GM04504 (cell line): Measurements from ENCODE around the gene NUDT15.
A peak's percentile ranks its signal among the peaks of the same experiment; 100 is the strongest.
"Not testable (repeated sequence)": the region's sequence is repeated elsewhere in the genome, so short reads cannot be mapped to it uniquely, and the experiment has no call there.

ENCODE experiments used
- DNase-seq: peaks from one replicate; pipeline ENCODE4 v3.0.0-alpha.2; 2012; ENCODE audit warnings: low read depth

Gene NUDT15

GRCh38 chr13:48042894-48043293 is 5.4 kb downstream of the NUDT15 start:
- no peak for DNase-seq

DNA sequence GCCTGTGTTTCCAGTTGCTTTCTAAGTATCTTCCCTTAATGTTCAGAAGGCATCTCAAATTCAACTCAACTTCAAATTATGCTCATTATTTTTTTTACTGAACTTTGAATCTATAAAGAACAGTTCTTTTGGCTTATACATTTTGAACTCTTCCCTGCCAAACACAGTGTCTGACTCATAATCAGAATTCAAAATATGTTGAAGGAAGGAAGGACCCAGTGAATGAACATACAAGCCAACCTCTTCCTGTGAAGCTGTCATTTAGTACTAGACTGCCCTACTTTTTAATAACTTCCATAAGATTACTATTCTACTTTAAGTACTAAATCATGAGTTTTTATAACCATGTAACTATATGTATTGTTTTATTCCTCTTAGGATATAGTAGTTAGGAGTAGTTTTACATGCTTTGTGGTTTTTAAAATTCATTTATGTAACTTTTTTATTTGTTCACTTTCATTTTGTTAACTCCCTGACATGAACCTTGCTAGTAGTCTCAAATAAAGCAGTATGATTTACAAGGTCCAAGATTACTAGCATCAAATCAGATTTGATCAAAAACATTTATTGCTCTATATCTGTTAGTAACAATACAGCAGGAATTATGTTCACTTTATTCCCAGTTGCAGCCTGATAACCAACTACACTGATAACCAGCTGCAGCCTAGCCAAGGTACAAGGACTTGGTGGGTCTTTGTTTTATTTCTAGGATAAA is 6.4 kb downstream of the NUDT15 start:
- DNase-seq = peak; percentile 27

GRCh38 chr13:48050550-48050949 is 13.0 kb downstream of the NUDT15 start:
- DNase-seq = no peak

DNA sequence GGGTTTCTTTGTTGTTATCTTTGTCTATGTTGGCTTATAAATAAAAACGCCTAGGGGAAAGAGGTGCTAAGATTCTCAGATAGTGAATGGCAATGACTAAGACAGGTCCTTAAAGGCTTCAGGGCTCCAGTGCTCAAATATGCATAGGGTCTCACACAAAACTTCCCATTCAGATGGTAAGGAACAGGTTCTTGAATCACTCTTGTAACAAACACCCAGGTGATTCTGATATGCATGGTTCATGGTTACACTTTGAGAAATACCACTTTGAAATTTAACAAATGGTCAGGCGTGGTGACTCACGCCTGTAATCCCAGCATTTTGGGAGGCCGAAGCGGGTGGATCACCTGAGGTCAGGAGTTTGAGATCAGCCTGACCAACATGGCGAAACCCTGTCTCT is 17.1 kb downstream of the NUDT15 start:
- DNase-seq = no peak

DNA sequence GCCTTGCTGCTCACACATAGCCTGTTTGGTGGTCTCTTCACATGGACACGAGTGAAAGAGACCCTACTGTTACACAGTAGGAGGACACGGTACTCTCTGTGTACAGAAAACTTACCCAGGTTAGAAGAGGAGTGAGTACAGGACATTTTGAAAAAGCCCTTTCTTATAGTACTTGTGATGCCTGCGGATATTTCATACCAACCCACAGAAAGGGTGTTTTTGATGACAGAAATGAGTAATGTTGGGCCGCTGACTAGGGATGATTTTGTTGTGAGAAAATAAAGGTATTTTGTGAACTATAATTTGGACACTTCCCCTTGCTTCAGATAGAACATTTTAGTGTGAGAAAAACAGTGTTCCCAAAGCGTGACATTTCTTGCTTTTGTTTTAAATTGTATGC is 18.2 kb downstream of the NUDT15 start:
- no peak for DNase-seq

GRCh38 chr13:48058536-48058935 is 21.0 kb downstream of the NUDT15 start:
- DNase-seq = not testable (repeated sequence)

- DNase-seq = not testable (repeated sequence)
These were observed 22.4 kb downstream of the NUDT15 start for GRCh38 chr13:48059951-48060350.

- DNase-seq = no peak
These were observed 28.9 kb downstream of the NUDT15 start for GRCh38 chr13:48066310-48066989.

DNA sequence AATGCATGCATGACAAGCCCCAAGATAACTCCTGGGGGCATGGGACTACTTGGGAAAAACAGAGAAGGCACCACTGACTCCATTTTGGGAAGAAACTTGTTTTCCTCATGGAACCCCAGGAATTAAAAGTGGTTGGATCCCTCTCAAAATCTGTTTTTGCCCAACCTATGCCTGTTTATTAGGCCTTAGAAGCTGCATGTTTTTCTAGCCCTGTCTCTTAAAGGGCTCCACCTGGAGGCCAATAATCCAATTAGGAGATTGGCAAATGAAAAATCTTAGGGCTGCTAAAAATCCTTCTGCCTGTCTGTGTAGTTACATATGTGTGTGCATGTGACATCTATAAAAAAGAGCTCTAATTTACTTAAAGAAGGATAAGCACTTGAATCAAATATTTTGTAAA is 30.5 kb downstream of the NUDT15 start:
- DNase-seq = no peak

DNA sequence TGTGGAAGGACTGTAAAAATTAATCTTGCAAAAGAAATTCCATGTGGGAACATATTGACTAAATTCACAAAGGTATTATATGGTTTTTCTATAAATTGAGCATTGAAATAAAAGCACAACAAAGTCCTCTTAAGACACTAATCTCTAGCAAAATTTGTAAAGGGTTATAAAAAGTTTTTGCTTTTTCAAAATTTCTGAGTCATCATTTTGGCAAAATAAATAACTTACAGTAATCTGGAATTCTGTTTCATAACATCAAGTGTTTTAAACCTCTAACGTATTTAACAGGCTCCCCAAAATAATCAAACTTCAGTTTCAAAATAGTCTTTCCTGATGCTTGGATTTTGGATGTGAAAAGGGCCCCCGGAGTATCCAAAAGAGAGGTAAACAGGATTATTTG is 31.4 kb downstream of the NUDT15 start:
- DNase-seq = no peak

- DNase-seq = no peak
These were observed 32.0 kb downstream of the NUDT15 start for GRCh38 chr13:48069573-48069972.

- no peak for DNase-seq
These were observed 33.4 kb downstream of the NUDT15 start for GRCh38 chr13:48070942-48071341.

GRCh38 chr13:48072304-48072703 is 34.8 kb downstream of the NUDT15 start:
- no peak for DNase-seq

DNA sequence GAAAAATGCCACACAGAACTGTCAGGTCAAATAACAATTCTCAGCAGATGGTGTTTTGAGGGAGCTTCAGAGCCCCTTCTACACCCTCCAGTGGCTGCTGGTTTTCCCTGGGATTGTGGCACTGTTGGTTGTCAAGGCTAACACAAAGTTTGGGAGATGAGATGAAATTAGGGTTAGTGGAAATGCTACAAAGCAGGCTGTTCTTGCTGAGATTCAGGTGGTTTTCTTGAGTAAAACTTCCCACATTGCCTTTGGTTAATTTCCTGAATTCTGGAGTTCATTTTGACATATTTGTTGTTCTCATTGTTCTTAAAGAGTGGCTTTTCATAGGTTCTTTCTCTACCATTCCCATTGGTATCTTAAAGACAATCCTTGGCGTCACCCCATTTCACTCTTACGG is 35.3 kb downstream of the NUDT15 start:
- DNase-seq = no peak

GRCh38 chr13:48074006-48074405 is 36.5 kb downstream of the NUDT15 start:
- DNase-seq = no peak

DNA sequence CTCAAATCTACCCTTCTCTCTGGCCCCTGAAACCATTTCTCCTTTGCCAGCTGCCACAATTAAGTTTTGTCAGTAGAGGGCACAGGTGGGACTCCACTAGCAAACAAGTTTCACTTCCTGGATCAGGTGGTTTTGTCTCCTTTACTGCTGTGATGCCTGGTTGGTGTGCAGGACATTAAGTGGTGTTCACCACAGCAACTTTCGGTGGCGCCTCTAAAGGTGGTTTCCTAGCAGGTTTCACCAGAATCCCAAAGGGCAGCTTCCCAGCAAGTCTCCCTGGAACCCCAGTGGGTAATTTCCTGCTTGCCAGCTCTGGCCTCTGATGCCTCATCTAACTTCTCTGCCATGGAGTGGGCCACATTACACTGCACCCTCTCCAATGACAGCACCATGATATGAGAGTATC is 40.7 kb downstream of the NUDT15 start:
- no peak for DNase-seq

DNA sequence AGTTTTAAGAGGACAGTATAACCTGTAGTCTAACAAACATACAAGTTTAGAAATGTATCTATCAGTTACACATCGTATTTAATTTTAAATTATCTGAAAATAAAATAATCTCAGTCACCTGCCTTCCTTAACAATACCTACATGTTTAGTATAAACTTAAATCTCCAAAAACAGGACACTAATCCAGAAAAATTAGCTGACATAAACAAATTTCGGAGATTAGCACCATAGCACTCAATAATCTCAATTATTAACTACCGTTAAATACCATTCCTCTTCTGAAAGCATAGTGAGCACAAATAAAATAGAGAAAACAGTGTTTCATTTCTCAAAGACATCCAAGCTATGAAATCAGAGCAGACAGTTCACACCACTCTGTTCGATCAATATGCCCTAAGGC is 44.2 kb downstream of the NUDT15 start:
- no peak for DNase-seq

- no peak for DNase-seq
These were observed 48.7 kb downstream of the NUDT15 start for GRCh38 chr13:48086272-48086671.

- no peak for DNase-seq
These were observed 56.1 kb downstream of the NUDT15 start for GRCh38 chr13:48093588-48093987.

GRCh38 chr13:48094404-48094780 is 56.9 kb downstream of the NUDT15 start:
- no peak for DNase-seq

GRCh38 chr13:48094781-48095502 is 57.4 kb downstream of the NUDT15 start, which contains the start of gene MED4:
Gene MED4 (minus strand): TSS chr13:48095104. CDS start chr13:48095078, 26 bp downstream.
- DNase-seq = peak; percentile 89

DNA sequence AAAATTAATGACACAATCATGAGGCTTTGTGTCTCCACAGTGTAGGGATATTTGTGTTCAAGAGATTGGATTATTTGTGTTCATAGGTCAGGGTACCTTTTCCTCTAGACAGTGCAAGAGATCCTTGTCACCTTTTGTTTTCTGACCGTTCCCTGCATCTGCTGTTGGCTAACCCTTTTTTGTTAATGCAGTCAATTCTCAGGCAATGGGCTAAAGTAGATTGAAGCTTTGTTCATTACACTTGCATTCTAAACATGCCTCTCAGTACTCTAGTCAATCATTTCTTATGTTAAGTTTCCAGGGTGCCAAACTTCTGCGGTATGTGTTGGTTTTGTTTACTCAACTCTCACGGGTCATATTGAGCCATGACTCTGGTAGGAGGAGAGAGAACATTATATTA is 59.1 kb downstream of the NUDT15 start:
- DNase-seq = no peak
